ENCODE measurements around the gene ZMIZ1.

Gene ZMIZ1

GRCh38 chr10:79206300-79207095, 137.7 kb downstream of the ZMIZ1 start:
- in situ Hi-C loops (cut with HindIII; ENCODE audit: low pct_unique_long_range_greater_than_20kb, low sequenced_read_pairs) = no loop called here
- TF ChIP-seq JUND (IDR thresholded peaks at IDR 0.05; ENCODE audit: low read depth) = no peak
- no peak for DNase-seq (ENCODE audit: low read depth in 1 of 2, low spot score in 1 of 2)

- in situ Hi-C loops (cut with HindIII; ENCODE audit: low pct_unique_long_range_greater_than_20kb, low sequenced_read_pairs) = no loop called here
- no peak for DNase-seq (ENCODE audit: low read depth in 1 of 2, low spot score in 1 of 2)
- no peak for TF ChIP-seq JUND (IDR thresholded peaks at IDR 0.05; ENCODE audit: low read depth)
These were observed 138.3 kb downstream of the ZMIZ1 start for GRCh38 chr10:79207096-79207357.

GRCh38 chr10:79207726-79208125, 139.0 kb downstream of the ZMIZ1 start:
- in situ Hi-C loops (cut with HindIII; ENCODE audit: low pct_unique_long_range_greater_than_20kb, low sequenced_read_pairs) = no loop called here
- no peak for TF ChIP-seq JUND (IDR thresholded peaks at IDR 0.05; ENCODE audit: low read depth)
- DNase-seq (ENCODE audit: low read depth in 1 of 2, low spot score in 1 of 2) = no peak

- TF ChIP-seq JUND (IDR thresholded peaks at IDR 0.05; ENCODE audit: low read depth) = no peak
- peak in 1 of 2 experiments; percentile 37 for DNase-seq (ENCODE audit: low read depth in 1 of 2, low spot score in 1 of 2)
- in situ Hi-C loops (cut with HindIII; ENCODE audit: low pct_unique_long_range_greater_than_20kb, low sequenced_read_pairs) = no loop called here
These were observed 139.7 kb downstream of the ZMIZ1 start for GRCh38 chr10:79208251-79208983.

GRCh38 chr10:79209340-79209739, 140.6 kb downstream of the ZMIZ1 start:
- no peak for TF ChIP-seq JUND (IDR thresholded peaks at IDR 0.05; ENCODE audit: low read depth)
- no peak for DNase-seq (ENCODE audit: low read depth in 1 of 2, low spot score in 1 of 2)
- in situ Hi-C loops (cut with HindIII; ENCODE audit: low pct_unique_long_range_greater_than_20kb, low sequenced_read_pairs) = no loop called here

- DNase-seq (ENCODE audit: low read depth in 1 of 2, low spot score in 1 of 2) = no peak
- in situ Hi-C loops (cut with HindIII; ENCODE audit: low pct_unique_long_range_greater_than_20kb, low sequenced_read_pairs) = no loop called here
- no peak for TF ChIP-seq JUND (IDR thresholded peaks at IDR 0.05; ENCODE audit: low read depth)
These were observed 141.1 kb downstream of the ZMIZ1 start for GRCh38 chr10:79209831-79210230.

GRCh38 chr10:79210672-79211071, 141.9 kb downstream of the ZMIZ1 start:
- in situ Hi-C loops (cut with HindIII; ENCODE audit: low pct_unique_long_range_greater_than_20kb, low sequenced_read_pairs) = no loop called here
- TF ChIP-seq JUND (IDR thresholded peaks at IDR 0.05; ENCODE audit: low read depth) = no peak
- DNase-seq (ENCODE audit: low read depth in 1 of 2, low spot score in 1 of 2) = no peak

- no peak for DNase-seq (ENCODE audit: low read depth in 1 of 2, low spot score in 1 of 2)
These were observed 142.8 kb downstream of the ZMIZ1 start for GRCh38 chr10:79211616-79212015.

GRCh38 chr10:79215531-79215930, 146.8 kb downstream of the ZMIZ1 start:
- TF ChIP-seq JUND (IDR thresholded peaks at IDR 0.05; ENCODE audit: low read depth) = no peak
- no peak for DNase-seq (ENCODE audit: low read depth in 1 of 2, low spot score in 1 of 2)
- in situ Hi-C loops (cut with HindIII; ENCODE audit: low pct_unique_long_range_greater_than_20kb, low sequenced_read_pairs) = no loop called here

More at GRCh38 chr10:79211616-79212015, 142.8 kb downstream of the ZMIZ1 start:
- in situ Hi-C loops (cut with HindIII; ENCODE audit: low pct_unique_long_range_greater_than_20kb, low sequenced_read_pairs) = no loop called here
- TF ChIP-seq JUND (IDR thresholded peaks at IDR 0.05; ENCODE audit: low read depth) = no peak

GRCh38 chr10:79219322-79219957, 150.7 kb downstream of the ZMIZ1 start:
- in situ Hi-C loops (cut with HindIII; ENCODE audit: low pct_unique_long_range_greater_than_20kb, low sequenced_read_pairs) = no loop called here
- TF ChIP-seq JUND (IDR thresholded peaks at IDR 0.05; ENCODE audit: low read depth) = no peak

GRCh38 chr10:79220307-79220706, 151.5 kb downstream of the ZMIZ1 start:
- TF ChIP-seq JUND (IDR thresholded peaks at IDR 0.05; ENCODE audit: low read depth) = no peak
- in situ Hi-C loops (cut with HindIII; ENCODE audit: low pct_unique_long_range_greater_than_20kb, low sequenced_read_pairs) = no loop called here
- DNase-seq (ENCODE audit: low read depth in 1 of 2, low spot score in 1 of 2) = no peak

More at GRCh38 chr10:79219322-79219957, 150.7 kb downstream of the ZMIZ1 start:
- DNase-seq (ENCODE audit: low read depth in 1 of 2, low spot score in 1 of 2) = no peak

GRCh38 chr10:79221110-79222051, 152.6 kb downstream of the ZMIZ1 start:
- TF ChIP-seq JUND (IDR thresholded peaks at IDR 0.05; ENCODE audit: low read depth) = no peak
- in situ Hi-C loops (cut with HindIII; ENCODE audit: low pct_unique_long_range_greater_than_20kb, low sequenced_read_pairs) = no loop called here
- no peak for DNase-seq (ENCODE audit: low read depth in 1 of 2, low spot score in 1 of 2)
